Mesenchymal stem cell (in vitro differentiated cells and primary cell): ENCODE results near the gene LPAR3.
"Not testable (repeated sequence)": the region's sequence is repeated elsewhere in the genome, so short reads cannot be mapped to it uniquely, and the experiment has no call there.

Experiments
- DNase-seq: peaks from one replicate; pipeline ENCODE4 v3.0.0-alpha.2; 2013
- H2AFZ ChIP-seq: one replicate; pipeline ENCODE4 v1.6.1; 2013; ENCODE audit warnings: low read depth, mild to moderate bottlenecking, control low read depth, inconsistent platforms, low read length, moderate library complexity
- H2AK5ac ChIP-seq: 2 replicates; pipeline ENCODE4 v1.6.1; 2013; ENCODE audit warnings: low read length, moderate library complexity, mild to moderate bottlenecking, inconsistent platforms; ENCODE audit not compliant: severe bottlenecking
- H2BK120ac ChIP-seq: one replicate; pipeline ENCODE4 v1.6.1; 2013; ENCODE audit warnings: low read depth, mild to moderate bottlenecking, inconsistent platforms, low read length, moderate library complexity
- H2BK12ac ChIP-seq, 2 experiments: one replicate each; pipeline ENCODE4 v1.6.1; 2013; ENCODE audit warnings: inconsistent platforms in 2 of 2, low read length in 2 of 2, mild to moderate bottlenecking in 2 of 2, moderate library complexity in 2 of 2, control low read depth in 1 of 2
- H2BK15ac ChIP-seq: one replicate; pipeline ENCODE4 v1.6.1; 2013; ENCODE audit warnings: mild to moderate bottlenecking, low read depth, inconsistent platforms; ENCODE audit not compliant: poor library complexity, severe bottlenecking
- H2BK5ac ChIP-seq: 2 replicates; pipeline ENCODE4 v1.6.1; 2013; ENCODE audit warnings: low read depth, mild to moderate bottlenecking, low read length, control low read depth, inconsistent platforms; ENCODE audit not compliant: poor library complexity, severe bottlenecking
- H3K14ac ChIP-seq, 2 experiments: one replicate each; pipeline ENCODE4 v1.6.1; 2013; ENCODE audit warnings: inconsistent platforms in 2 of 2, low read length in 2 of 2, control low read depth in 1 of 2, mild to moderate bottlenecking in 1 of 2, moderate library complexity in 1 of 2
- H3K18ac ChIP-seq, 2 experiments: one replicate each; pipeline ENCODE4 v1.6.1; 2013; ENCODE audit warnings: inconsistent platforms in 2 of 2, low read length in 2 of 2, control low read depth in 1 of 2, low read depth in 1 of 2, mild to moderate bottlenecking in 1 of 2
- H3K23ac ChIP-seq, 2 experiments: one replicate each; pipeline ENCODE4 v1.6.1; 2013; ENCODE audit warnings: inconsistent platforms in 2 of 2, low read length in 2 of 2, mild to moderate bottlenecking in 2 of 2, moderate library complexity in 2 of 2, control low read depth in 1 of 2
- H3K27ac ChIP-seq: 2 replicates; pipeline ENCODE4 v1.5.1; 2013; ENCODE audit warnings: mild to moderate bottlenecking, moderate library complexity, low read length, control low read depth, inconsistent platforms; ENCODE audit not compliant: poor library complexity, severe bottlenecking
- H3K27me3 ChIP-seq, 2 experiments: 2 replicates each; pipeline versions ENCODE4 v1.6.1 to v1.7.0; 2013; ENCODE audit warnings: low read length in 2 of 2, mild to moderate bottlenecking in 2 of 2, moderate library complexity in 2 of 2, control low read depth in 1 of 2, inconsistent platforms in 1 of 2; ENCODE audit not compliant: control insufficient read depth in 1 of 2, insufficient read depth in 1 of 2
- H3K36me3 ChIP-seq, 2 experiments: 2 replicates each; pipeline versions ENCODE4 v1.6.1 to v1.7.0; 2013; ENCODE audit warnings: low read length in 2 of 2, control low read depth in 1 of 2, inconsistent platforms in 1 of 2, low read depth in 1 of 2, mild to moderate bottlenecking in 1 of 2; ENCODE audit not compliant: insufficient read depth in 2 of 2, control insufficient read depth in 1 of 2
- H3K4ac ChIP-seq, 2 experiments: one replicate each; pipeline ENCODE4 v1.6.1; 2013; ENCODE audit warnings: inconsistent platforms in 2 of 2, low read length in 2 of 2, mild to moderate bottlenecking in 2 of 2, moderate library complexity in 2 of 2, control low read depth in 1 of 2, low read depth in 1 of 2
- H3K4me1 ChIP-seq: 2 replicates; pipeline ENCODE4 v1.6.1; 2013; ENCODE audit warnings: low read depth, low read length, control low read depth; ENCODE audit not compliant: control insufficient read depth, insufficient read depth
- H3K4me2 ChIP-seq: 2 replicates; pipeline ENCODE4 v1.6.1; 2013; ENCODE audit warnings: low read length, mild to moderate bottlenecking, inconsistent platforms; ENCODE audit not compliant: poor library complexity, severe bottlenecking
- H3K4me3 ChIP-seq, 2 experiments: 2 replicates each; pipeline versions ENCODE4 v1.5.1 to v1.7.0; 2013; ENCODE audit warnings: low read length in 2 of 2, mild to moderate bottlenecking in 2 of 2, control low read depth in 1 of 2, low read depth in 1 of 2; ENCODE audit not compliant: insufficient read depth in 1 of 2
- H3K79me1 ChIP-seq: replicated peaks from 2 replicates; pipeline ENCODE4 v1.6.1; 2013; ENCODE audit warnings: mild to moderate bottlenecking, control low read depth, low read length, inconsistent platforms; ENCODE audit not compliant: poor library complexity, severe bottlenecking
- H3K9ac ChIP-seq: 2 replicates; pipeline ENCODE4 v1.7.0; 2013; ENCODE audit warnings: mild to moderate bottlenecking, low read length, moderate library complexity
- H3K9me3 ChIP-seq: 2 replicates; pipeline ENCODE4 v1.7.0; 2013; ENCODE audit warnings: mild to moderate bottlenecking, low read length; ENCODE audit not compliant: control insufficient read depth
- H4K8ac ChIP-seq: one replicate; pipeline ENCODE4 v1.6.1; 2013; ENCODE audit warnings: inconsistent platforms, mild to moderate bottlenecking, low read length, moderate library complexity
- H4K91ac ChIP-seq: one replicate; pipeline ENCODE4 v1.6.1; 2013; ENCODE audit warnings: mild to moderate bottlenecking, low read length, inconsistent platforms
- WGBS: methylation state at CpG from one replicate; pipeline ENCODE4 v1.1.7; 2013; ENCODE audit warnings: mixed read lengths; 5-methylcytosine and 5-hydroxymethylcytosine counted together

LPAR3 gene

DNA sequence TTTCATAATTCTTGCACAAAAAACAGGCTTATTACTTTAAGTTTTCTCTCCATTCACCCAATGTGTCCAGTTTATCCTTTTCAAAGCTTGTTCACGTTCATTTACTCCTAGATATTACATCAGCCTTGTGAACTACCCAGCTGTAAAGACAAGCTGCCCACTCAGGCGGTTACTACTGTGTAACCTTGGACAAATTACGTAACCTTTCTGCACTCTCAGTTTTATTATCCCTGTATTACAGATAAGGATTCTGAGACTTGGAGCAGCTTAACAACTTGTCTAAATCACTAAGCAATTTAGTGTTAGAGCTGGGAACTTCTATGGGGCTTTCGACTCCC lies 20.5 kb upstream of the LPAR3 start:
- H3K4me3 ChIP-seq, result no peak overlapping the region
- H4K8ac ChIP-seq, result no peak overlapping the region
- H3K9ac ChIP-seq, result no peak overlapping the region
- DNase-seq, result peak; percentile 26
- no peak overlapping the region for H2BK5ac ChIP-seq
- WGBS, result 8% methylated on average over 1 of the region's 4 CpGs
- H3K4me2 ChIP-seq, result no peak overlapping the region
- H3K4me1 ChIP-seq, result no peaks in the 10 kb centered on the region
- H3K27ac ChIP-seq, result no peak overlapping the region
- no peaks in the 10 kb centered on the region for H3K9me3 ChIP-seq
- no peak overlapping the region for H3K14ac ChIP-seq
- no peaks in the 10 kb centered on the region for H3K79me1 ChIP-seq
- no peak overlapping the region for H2AK5ac ChIP-seq
- no peak overlapping the region for H2AFZ ChIP-seq
- H4K91ac ChIP-seq, result no peak overlapping the region
- no peaks in the 10 kb centered on the region for H3K36me3 ChIP-seq
- no peak overlapping the region for H3K4ac ChIP-seq
- H3K18ac ChIP-seq, result no peak overlapping the region
- peaks cover 7 to 12% of the 10 kb centered on the region in 2 experiments for H3K27me3 ChIP-seq
- H2BK120ac ChIP-seq, result no peak overlapping the region
- H2BK15ac ChIP-seq, result no peak overlapping the region
- no peak overlapping the region for H3K23ac ChIP-seq
- H2BK12ac ChIP-seq, result no peak overlapping the region

GRCh38 chr1:84912726-84913554 lies 19.9 kb upstream of the LPAR3 start:
- Histone ChIP-seq H3K18ac (no peak overlapping the region), H3K9ac (no peak overlapping the region), H2BK15ac (no peak overlapping the region), H3K4me2 (no peak overlapping the region), H3K23ac (no peak overlapping the region), H3K79me1 (no peaks in the 10 kb centered on the region), H3K4me1 (no peaks in the 10 kb centered on the region), H3K27me3 (peaks cover 6 to 7% of the 10 kb centered on the region in 2 experiments), H3K9me3 (no peaks in the 10 kb centered on the region), H3K4me3 (no peak overlapping the region), H3K14ac (no peak overlapping the region), H2AK5ac (no peak overlapping the region), H3K27ac (no peak overlapping the region), H3K4ac (no peak overlapping the region), H2AFZ (no peak overlapping the region), H2BK12ac (no peak overlapping the region), H2BK5ac (no peak overlapping the region), H3K36me3 (no peaks in the 10 kb centered on the region), H2BK120ac (no peak overlapping the region), H4K91ac (no peak overlapping the region), H4K8ac (no peak overlapping the region)
- 99% methylated on average over 2 of the region's 3 CpGs for WGBS
- DNase-seq, result no peak

DNA sequence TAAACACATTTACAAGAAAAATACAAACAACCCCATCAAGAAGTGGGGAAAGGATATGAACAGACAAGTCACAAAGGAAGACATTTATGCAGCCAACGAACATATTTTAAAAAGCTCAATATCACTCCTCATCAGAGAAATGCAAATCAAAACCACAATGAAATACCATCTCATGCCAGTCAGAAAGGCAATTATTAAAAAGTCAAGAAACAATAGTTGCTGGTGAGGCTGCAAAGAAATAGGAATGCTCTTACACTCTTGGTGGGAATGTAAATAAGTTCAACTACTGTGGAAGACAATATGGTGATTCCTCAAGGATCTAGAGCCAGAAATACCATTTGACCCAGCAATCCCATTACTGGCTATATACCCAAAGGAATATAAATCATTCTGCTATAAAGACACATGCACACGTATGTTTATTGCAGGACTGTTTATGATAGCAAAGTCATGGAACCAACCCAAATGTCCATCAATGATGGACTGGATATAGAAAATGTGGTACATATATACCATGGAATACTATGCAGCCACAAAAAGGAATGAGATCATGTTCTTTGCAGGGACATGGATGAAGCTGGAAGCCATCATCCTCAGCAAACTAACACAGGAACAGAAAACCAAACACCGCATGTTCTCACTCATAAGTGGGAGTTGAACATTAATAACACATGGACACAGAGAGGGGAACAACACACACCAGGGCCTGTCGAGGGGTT lies 15.9 kb upstream of the LPAR3 start:
- H3K4ac ChIP-seq, H3K18ac ChIP-seq, H3K4me3 ChIP-seq, H3K79me1 ChIP-seq, H2BK120ac ChIP-seq, H2BK15ac ChIP-seq, H3K4me2 ChIP-seq, H3K27me3 ChIP-seq, H3K27ac ChIP-seq, DNase-seq, H3K4me1 ChIP-seq, H3K23ac ChIP-seq, H2AFZ ChIP-seq, H3K9ac ChIP-seq, H4K8ac ChIP-seq, H2BK12ac ChIP-seq, H3K9me3 ChIP-seq, H4K91ac ChIP-seq, H3K36me3 ChIP-seq, H2AK5ac ChIP-seq, H3K14ac ChIP-seq, H2BK5ac ChIP-seq: not testable (repeated sequence)
- 77% methylated on average over 2 of the region's 4 CpGs for WGBS

GRCh38 chr1:84907095-84907827 lies 14.3 kb upstream of the LPAR3 start:
- Histone ChIP-seq H3K79me1 (no peaks in the 10 kb centered on the region), H4K8ac (no peak overlapping the region), H3K4me2 (no peak overlapping the region), H3K9me3 (no peaks in the 10 kb centered on the region), H2BK12ac (no peak overlapping the region), H3K9ac (no peak overlapping the region), H3K14ac (no peak overlapping the region), H4K91ac (no peak overlapping the region), H3K27me3 (no peaks in the 10 kb centered on the region), H3K23ac (no peak overlapping the region), H3K4me1 (peaks cover 2% of the 10 kb centered on the region), H2AK5ac (no peak overlapping the region), H2AFZ (no peak overlapping the region), H3K4me3 (no peak overlapping the region), H2BK5ac (no peak overlapping the region), H2BK15ac (no peak overlapping the region), H2BK120ac (no peak overlapping the region), H3K27ac (no peak overlapping the region), H3K36me3 (no peaks in the 10 kb centered on the region), H3K4ac (no peak overlapping the region), H3K18ac (no peak overlapping the region)
- peak; percentile 64 for DNase-seq
- WGBS, result 67% methylated on average over 6 of the region's 6 CpGs
